Measurements from ENCODE around the gene TBCD. TPM values are rescaled to one million over a fixed set of nuclear protein-coding genes. Genes with fewer than 3 reads are reported as not detected.

The TBCD gene
- total and polyA plus RNA-seq, 12 donors = 41.3 to 107 (median 52.4) TPM

- no peak for TF ChIP-seq CTCF (IDR thresholded peaks at IDR 0.05)
- intact Hi-C loops (cut with DNase I) = loop anchor here in 6 of 10 donors (5.0 to 10.0 kb wide), 4 partner anchors 33 to 128 kb away; no protein-coding TSS in a partner anchor
- peaks cover 0 to 84% (median 24%) of the 10 kb centered on the region in 9 donors for H3K36me3 ChIP-seq
Measured at GRCh38 chr17:82910770-82911169, 158.9 kb downstream of the TBCD start.

GRCh38 chr17:82911822-82912221 is 160.0 kb downstream of the TBCD start:
- Histone ChIP-seq H3K27ac (peak overlapping the region in 3 of 10 donors; percentile 25 to 55 (median 44)), H3K27me3 (no peaks in the 10 kb centered on the region), H3K4me1 (peaks cover 0 to 25% (median 10%) of the 10 kb centered on the region in 9 donors), H3K4me3 (no peak overlapping the region), H3K36me3 (peaks cover 0 to 78% (median 16%) of the 10 kb centered on the region in 9 donors), H3K9me3 (no peaks in the 10 kb centered on the region)
- WGBS, 2 donors = 81% methylated on average over 14 of the region's 14 CpGs
- no peak for DNase-seq
- intact Hi-C loops (cut with DNase I) = loop anchor here in 6 of 10 donors (2.0 to 10.0 kb wide), 5 partner anchors 35 to 130 kb away; no protein-coding TSS in a partner anchor
- no peak for TF ChIP-seq CTCF (IDR thresholded peaks at IDR 0.05)
- peak in 2 of 8 donors; percentile 24 to 29 for ATAC-seq

More at GRCh38 chr17:82910770-82911169, 158.9 kb downstream of the TBCD start:
- 83 to 84% methylated on average over 9 of the region's 9 CpGs for WGBS, 2 donors
- Histone ChIP-seq H3K9me3 (no peaks in the 10 kb centered on the region), H3K27me3 (no peaks in the 10 kb centered on the region), H3K4me3 (no peak overlapping the region), H3K27ac (no peak overlapping the region), H3K4me1 (peaks cover 0 to 25% (median 10%) of the 10 kb centered on the region in 9 donors)
- no peak for DNase-seq
- no peak for ATAC-seq

DNA sequence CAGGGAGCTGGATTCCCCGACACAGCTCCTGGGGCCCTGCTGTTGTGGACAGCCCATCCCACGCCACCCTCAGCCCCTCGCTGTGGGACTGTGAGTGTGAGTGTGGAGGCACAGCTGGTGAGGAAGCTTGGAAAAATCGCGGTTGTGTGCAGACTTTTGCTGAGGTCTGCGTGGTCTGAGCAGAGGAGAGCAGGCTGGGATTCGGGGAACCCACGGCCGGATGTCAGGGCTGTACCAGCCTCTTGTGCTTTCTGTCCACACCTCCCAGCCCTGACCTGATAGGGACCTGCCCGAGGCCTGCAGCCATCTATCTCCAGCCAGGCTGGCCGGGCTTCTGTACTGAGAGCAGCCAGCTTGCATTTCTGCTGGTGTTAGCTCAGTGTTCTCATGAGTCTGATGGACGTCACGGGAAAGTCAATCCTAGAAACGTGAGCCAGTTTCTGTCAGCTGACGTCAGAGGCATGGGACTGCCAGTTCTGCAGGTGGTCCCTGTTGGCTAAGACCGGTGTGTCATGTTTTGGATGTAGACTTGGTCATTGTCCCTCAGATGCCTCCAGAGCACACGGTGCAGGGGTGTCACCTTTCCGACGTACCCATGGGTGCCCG is 160.7 kb downstream of the TBCD start:
- ATAC-seq = peak in 7 of 8 donors; percentile 32 to 93 (median 72)
- intact Hi-C loops (cut with DNase I) = loop anchor here in 6 of 10 donors (2.0 to 10.0 kb wide), 5 partner anchors 35 to 130 kb away; no protein-coding TSS in a partner anchor
- Histone ChIP-seq H3K9me3 (no peaks in the 10 kb centered on the region), H3K4me3 (no peak overlapping the region), H3K27me3 (no peaks in the 10 kb centered on the region), H3K27ac (peak overlapping the region in 4 of 10 donors; percentile 25 to 55 (median 42)), H3K36me3 (peaks cover 0 to 71% (median 9%) of the 10 kb centered on the region in 9 donors), H3K4me1 (peaks cover 0 to 28% (median 10%) of the 10 kb centered on the region in 9 donors)
- TF ChIP-seq CTCF (IDR thresholded peaks at IDR 0.05) = no peak
- WGBS, 2 donors = 74 to 76% methylated on average over 20 of the region's 20 CpGs
- DNase-seq = peak in 1 of 2 donors; percentile 42

DNA sequence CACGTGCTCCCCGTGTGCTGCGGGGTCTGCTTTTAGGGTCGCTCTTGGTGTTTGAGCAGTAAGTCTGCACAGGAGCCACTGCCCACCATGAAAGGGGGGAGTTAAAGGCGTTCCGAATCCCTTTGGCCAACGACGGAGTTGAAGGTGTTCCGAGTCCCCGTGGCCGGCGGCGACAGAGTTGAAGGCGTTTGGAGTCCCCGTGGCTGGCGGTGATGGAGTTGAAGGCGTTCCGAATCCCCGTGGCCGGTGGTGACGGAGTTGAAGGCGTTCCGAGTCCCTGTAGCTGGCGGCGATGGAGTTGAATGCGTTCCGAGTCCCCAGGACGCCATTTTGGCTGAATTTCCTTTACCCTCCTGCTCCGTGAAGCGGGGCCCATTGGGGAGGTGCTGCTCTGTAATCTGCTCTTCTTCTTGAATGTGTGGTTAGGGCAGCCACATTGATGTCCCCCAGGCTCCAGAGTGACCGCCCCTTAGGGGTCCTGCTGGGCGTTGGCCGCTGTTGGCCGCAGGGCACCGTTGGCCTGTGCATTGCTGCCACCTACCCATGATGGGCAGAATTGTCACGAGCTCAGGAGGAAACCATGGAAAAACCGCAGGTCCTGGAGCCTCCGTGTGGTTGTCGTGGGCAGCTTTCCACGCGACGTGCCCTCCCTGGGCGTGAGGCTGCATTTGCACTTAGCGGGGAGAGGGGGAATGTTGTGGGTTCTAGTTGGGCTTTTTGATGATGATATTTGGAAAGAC is 161.6 kb downstream of the TBCD start:
- H3K4me3 ChIP-seq = no peak overlapping the region
- ATAC-seq (peak in 6 of 8 donors; percentile 11 to 31 (median 18)), DNase-seq (no peak)
- H3K36me3 ChIP-seq = peaks cover 0 to 64% (median 0%) of the 10 kb centered on the region in 9 donors
- peak in 7 of 9 donors; percentile 23 to 44 (median 35) for TF ChIP-seq CTCF (IDR thresholded peaks at IDR 0.05)
- no peaks in the 10 kb centered on the region for H3K27me3 ChIP-seq
- intact Hi-C loops (cut with DNase I) = loop anchor here in 7 of 10 donors (2.0 to 10.0 kb wide), 6 partner anchors 36 to 133 kb away; no protein-coding TSS in a partner anchor
- 91 to 92% methylated on average over 44 of the region's 44 CpGs for WGBS, 2 donors
- H3K4me1 ChIP-seq = peaks cover 0 to 33% (median 10%) of the 10 kb centered on the region in 9 donors
- no peaks in the 10 kb centered on the region for H3K9me3 ChIP-seq
- no peak overlapping the region for H3K27ac ChIP-seq
